Esophagus squamous epithelium (tissue), 5 donors: ENCODE results near the gene NUDT3. TPM values are rescaled to one million over a fixed set of nuclear protein-coding genes. Genes with fewer than 3 reads are reported as not detected.

Experiments
- DNase-seq: peaks from one replicate; lab custom pipeline; 2025; lab: John Stamatoyannopoulos, UW
- H3K27ac ChIP-seq, 4 donors: fragments of 200-600 bp; sonication (generic); one replicate each; pipeline ENCODE4 v1.5.1; 2016 to 2019; ENCODE audit warnings: mild to moderate bottlenecking in 1 of 4
- H3K27me3 ChIP-seq, 4 donors: fragments of 200-600 bp; sonication (generic); 1 replicate in 3 of 4; 2 replicates in 1 of 4; pipeline versions ENCODE4 v1.5.1 to v1.6.0; 2017 to 2021; ENCODE audit warnings: antibody characterized with exemption in 1 of 4
- H3K36me3 ChIP-seq, 3 donors: fragments of 200-600 bp; sonication (generic); one replicate each; pipeline ENCODE4 v1.5.1; 2016 to 2019
- H3K4me1 ChIP-seq, 3 donors: fragments of 200-600 bp; sonication (generic); one replicate each; pipeline ENCODE4 v1.5.1; 2017 to 2019
- H3K4me3 ChIP-seq, 4 donors: fragments of 200-600 bp; sonication (generic); 1 replicate in 3 of 4; 2 replicates in 1 of 4; pipeline ENCODE4 v1.5.1; 2016 to 2019; ENCODE audit warnings: mild to moderate bottlenecking in 2 of 4, moderate library complexity in 1 of 4
- H3K9me3 ChIP-seq, 3 donors: fragments of 200-600 bp; sonication (generic); one replicate each; pipeline ENCODE4 v1.5.1; 2016 to 2019
- CTCF ChIP-seq, 6 experiments: fragments of 450-650 bp in 4 of 6; fragments of 200-600 bp in 2 of 6; sonication (generic) in 2 of 6; IDR thresholded peaks; one replicate each; pipeline ENCODE4 v1.5.1; 2016 to 2019; ENCODE audit warnings: antibody characterized with exemption in 6 of 6, mild to moderate bottlenecking in 4 of 6, moderate library complexity in 4 of 6
- POLR2A ChIP-seq, 4 donors: fragments of 450-650 bp; IDR thresholded peaks; one replicate each; pipeline ENCODE4 v1.6.1; 2017; ENCODE audit warnings: antibody characterized with exemption in 4 of 4, mild to moderate bottlenecking in 4 of 4, moderate library complexity in 3 of 4
- WGBS, 2 donors: methylation state at CpG; one replicate each; pipeline ENCODE4 v1.1.5; 2018; 5-methylcytosine and 5-hydroxymethylcytosine counted together
- intact Hi-C: fragments of 100-400 bp; cut with DNase I; formaldehyde crosslinking; loops from one replicate; pipeline ENCODE4 v1.15.0; 2022
- total RNA-seq, 4 donors: library from RNA; depleted of rRNA; stranded (reverse); fragments of >200 nt; gene quantifications; one replicate each; pipeline ENCODE4 v1.1.0, GENCODE V29; 2016
- donor health status: DM: yes; HTN: yes; CAD: no.

NUDT3 gene
- total RNA-seq, 4 donors from 2014 or later = 14.9 to 33.4 (median 22.4) TPM

GRCh38 chr6:34276881-34277762 lies 115.3 kb downstream of the NUDT3 start:
- intact Hi-C loops = no loop called here
- Histone ChIP-seq H3K4me1 (peaks cover 0 to 10% (median 0%) of the 10 kb centered on the region in 3 donors), H3K27me3 (no peaks in the 10 kb centered on the region), H3K27ac (no peak overlapping the region), H3K36me3 (peaks cover 0 to 36% (median 0%) of the 10 kb centered on the region in 3 donors), H3K4me3 (no peak overlapping the region), H3K9me3 (no peaks in the 10 kb centered on the region)
- DNase-seq = no peak
- WGBS, 2 donors = 76 to 82% methylated on average over 10 of the region's 10 CpGs
- no peak for TF ChIP-seq CTCF (IDR thresholded peaks at IDR 0.05)
- no peak for TF ChIP-seq POLR2A (IDR thresholded peaks at IDR 0.05)

GRCh38 chr6:34276191-34276590 lies 116.3 kb downstream of the NUDT3 start:
- 81 to 91% methylated on average over 5 of the region's 5 CpGs for WGBS, 2 donors
- no peak for DNase-seq

GRCh38 chr6:34275128-34275804 lies 117.2 kb downstream of the NUDT3 start:
- 78 to 79% methylated on average over 3 of the region's 3 CpGs for WGBS, 2 donors
- TF ChIP-seq POLR2A (IDR thresholded peaks at IDR 0.05) (no peak), CTCF (IDR thresholded peaks at IDR 0.05) (no peak)
- H3K9me3 ChIP-seq = no peaks in the 10 kb centered on the region
- DNase-seq = no peak
- H3K27me3 ChIP-seq = no peaks in the 10 kb centered on the region
- H3K36me3 ChIP-seq = peaks cover 0 to 22% (median 0%) of the 10 kb centered on the region in 3 donors
- H3K4me3 ChIP-seq = no peak overlapping the region
- H3K4me1 ChIP-seq = peaks cover 0 to 10% (median 0%) of the 10 kb centered on the region in 3 donors
- no peak overlapping the region for H3K27ac ChIP-seq
- intact Hi-C loops = no loop called here

More at GRCh38 chr6:34276191-34276590, 116.3 kb downstream of the NUDT3 start:
- Histone ChIP-seq H3K4me3 (no peak overlapping the region), H3K27me3 (no peaks in the 10 kb centered on the region), H3K36me3 (peaks cover 0 to 30% (median 0%) of the 10 kb centered on the region in 3 donors), H3K9me3 (no peaks in the 10 kb centered on the region), H3K4me1 (peaks cover 0 to 10% (median 0%) of the 10 kb centered on the region in 3 donors), H3K27ac (no peak overlapping the region)
- intact Hi-C loops = no loop called here
- TF ChIP-seq CTCF (IDR thresholded peaks at IDR 0.05) (no peak), POLR2A (IDR thresholded peaks at IDR 0.05) (no peak)

GRCh38 chr6:34274129-34274528 lies 118.3 kb downstream of the NUDT3 start:
- peaks cover 0 to 11% (median 0%) of the 10 kb centered on the region in 3 donors for H3K36me3 ChIP-seq
- DNase-seq = no peak
- H3K9me3 ChIP-seq = no peaks in the 10 kb centered on the region
- intact Hi-C loops = no loop called here
- peaks cover 0 to 10% (median 0%) of the 10 kb centered on the region in 3 donors for H3K4me1 ChIP-seq
- no peak overlapping the region for H3K4me3 ChIP-seq
- peak overlapping the region in 1 of 4 donors; percentile 43 for H3K27ac ChIP-seq
- TF ChIP-seq CTCF (IDR thresholded peaks at IDR 0.05) (no peak), POLR2A (IDR thresholded peaks at IDR 0.05) (no peak)
- H3K27me3 ChIP-seq = no peaks in the 10 kb centered on the region
- WGBS, 2 donors = 88 to 100% methylated on average over 1 of the region's 1 CpG
